OCI-LY3 (cell line): Measurements from ENCODE around the gene MED13L.

Source experiments
- H2AFZ ChIP-seq: fragments of 200-600, 300-600 bp; shearing (Covaris generic); 2 replicates; pipeline ENCODE4 v1.6.0; 2014; ENCODE audit warnings: antibody characterized with exemption, low read depth, low read length
- H3K27ac ChIP-seq: fragments of 200-600, 300-600 bp; sonication (generic); 2 replicates; pipeline ENCODE4 v1.5.1; 2014; ENCODE audit warnings: mild to moderate bottlenecking, low read length, moderate library complexity, mixed read lengths
- H3K27me3 ChIP-seq: fragments of 200-600, 300-600 bp; sonication (generic); 2 replicates; pipeline ENCODE4 v1.6.1; 2014; ENCODE audit warnings: low read depth, low read length, mixed read lengths
- H3K36me3 ChIP-seq: fragments of 200-600, 300-600 bp; sonication (generic); replicated peaks from 2 replicates; pipeline ENCODE3; 2014; ENCODE audit warnings: low read depth, low read length, mixed read lengths
- H3K4me1 ChIP-seq: fragments of 300-600, 200-600 bp; sonication (generic); 2 replicates; pipeline ENCODE4 v1.6.1; 2014; ENCODE audit warnings: low read length, mixed read lengths
- H3K4me2 ChIP-seq: fragments of 200-600, 300-600 bp; sonication (generic); 2 replicates; pipeline ENCODE4 v1.6.1; 2014; ENCODE audit warnings: low read length, mixed read lengths
- H3K4me3 ChIP-seq: fragments of 300-600, 200-600 bp; sonication (generic); 2 replicates; pipeline ENCODE4 v1.5.1; 2014; ENCODE audit warnings: antibody characterized with exemption, mild to moderate bottlenecking, low read length, moderate library complexity
- H3K79me2 ChIP-seq: fragments of 300-600, 200-600 bp; shearing (Covaris generic); 2 replicates; pipeline ENCODE4 v1.6.1; 2014; ENCODE audit warnings: mild to moderate bottlenecking, low read length, mixed read lengths
- H3K9ac ChIP-seq: fragments of 300-600, 200-600 bp; shearing (Covaris generic); 2 replicates; pipeline ENCODE4 v1.6.0; 2014; ENCODE audit warnings: mild to moderate bottlenecking, low read length, moderate library complexity
- H3K9me3 ChIP-seq: fragments of 200-600, 300-600 bp; shearing (Covaris generic); 2 replicates; pipeline ENCODE4 v1.6.1; 2014; ENCODE audit warnings: low read length, mixed read lengths; ENCODE audit not compliant: insufficient read depth
- H4K20me1 ChIP-seq: fragments of 200-600, 300-600 bp; sonication (generic); 2 replicates; pipeline ENCODE4 v1.6.1; 2016; ENCODE audit warnings: low read length, mixed read lengths; ENCODE audit not compliant: insufficient read depth
- EZH2phosphoT487 ChIP-seq: fragments of 200-600 bp; shearing (Covaris generic); IDR thresholded peaks from 2 replicates; pipeline ENCODE4 v1.6.1; 2018; ENCODE audit warnings: antibody characterized with exemption, mixed run types, low read depth
- TF ChIP-seq, protein P1 (sequence below): fragments of 200-600, 300-600 bp; sonication (generic); IDR thresholded peaks from 2 replicates; pipeline ENCODE4 v1.5.1; 2014; ENCODE audit warnings: antibody characterized with exemption, low read length, low read depth

The MED13L gene

DNA sequence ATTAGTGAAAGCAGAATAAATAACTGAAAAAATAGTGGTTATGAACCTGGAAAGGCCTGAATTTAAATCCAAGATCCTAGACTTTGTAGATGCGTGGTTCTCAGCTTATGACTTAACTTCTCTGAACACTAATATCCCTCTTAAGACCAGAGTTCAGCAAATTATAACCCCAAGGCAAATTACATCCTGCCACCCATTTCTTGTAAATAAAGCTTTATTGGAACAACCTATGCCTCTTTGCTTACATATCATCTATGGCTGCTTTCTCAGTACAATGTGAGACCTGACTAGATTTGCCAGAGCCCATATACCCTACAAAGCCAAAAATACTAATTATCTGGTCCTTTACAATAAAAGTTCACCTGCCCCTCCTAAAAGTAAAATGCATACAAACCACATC, 199.1 kb downstream of the MED13L start:
- H3K9ac ChIP-seq: no peak overlapping the region
- no peak overlapping the region for H3K27ac ChIP-seq
- H3K36me3 ChIP-seq: no peaks in the 10 kb centered on the region
- no peaks in the 10 kb centered on the region for H4K20me1 ChIP-seq
- no peak overlapping the region for H3K4me2 ChIP-seq
- TF ChIP-seq EZH2phosphoT487: no peak
- TF ChIP-seq, protein P1, sequence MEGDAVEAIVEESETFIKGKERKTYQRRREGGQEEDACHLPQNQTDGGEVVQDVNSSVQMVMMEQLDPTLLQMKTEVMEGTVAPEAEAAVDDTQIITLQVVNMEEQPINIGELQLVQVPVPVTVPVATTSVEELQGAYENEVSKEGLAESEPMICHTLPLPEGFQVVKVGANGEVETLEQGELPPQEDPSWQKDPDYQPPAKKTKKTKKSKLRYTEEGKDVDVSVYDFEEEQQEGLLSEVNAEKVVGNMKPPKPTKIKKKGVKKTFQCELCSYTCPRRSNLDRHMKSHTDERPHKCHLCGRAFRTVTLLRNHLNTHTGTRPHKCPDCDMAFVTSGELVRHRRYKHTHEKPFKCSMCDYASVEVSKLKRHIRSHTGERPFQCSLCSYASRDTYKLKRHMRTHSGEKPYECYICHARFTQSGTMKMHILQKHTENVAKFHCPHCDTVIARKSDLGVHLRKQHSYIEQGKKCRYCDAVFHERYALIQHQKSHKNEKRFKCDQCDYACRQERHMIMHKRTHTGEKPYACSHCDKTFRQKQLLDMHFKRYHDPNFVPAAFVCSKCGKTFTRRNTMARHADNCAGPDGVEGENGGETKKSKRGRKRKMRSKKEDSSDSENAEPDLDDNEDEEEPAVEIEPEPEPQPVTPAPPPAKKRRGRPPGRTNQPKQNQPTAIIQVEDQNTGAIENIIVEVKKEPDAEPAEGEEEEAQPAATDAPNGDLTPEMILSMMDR: no peak
- H2AFZ ChIP-seq: no peak overlapping the region
- peaks cover 53% of the 10 kb centered on the region for H3K4me1 ChIP-seq
- peaks cover 59% of the 10 kb centered on the region for H3K79me2 ChIP-seq
- H3K27me3 ChIP-seq: no peaks in the 10 kb centered on the region
- no peaks in the 10 kb centered on the region for H3K9me3 ChIP-seq
- no peak overlapping the region for H3K4me3 ChIP-seq

DNA sequence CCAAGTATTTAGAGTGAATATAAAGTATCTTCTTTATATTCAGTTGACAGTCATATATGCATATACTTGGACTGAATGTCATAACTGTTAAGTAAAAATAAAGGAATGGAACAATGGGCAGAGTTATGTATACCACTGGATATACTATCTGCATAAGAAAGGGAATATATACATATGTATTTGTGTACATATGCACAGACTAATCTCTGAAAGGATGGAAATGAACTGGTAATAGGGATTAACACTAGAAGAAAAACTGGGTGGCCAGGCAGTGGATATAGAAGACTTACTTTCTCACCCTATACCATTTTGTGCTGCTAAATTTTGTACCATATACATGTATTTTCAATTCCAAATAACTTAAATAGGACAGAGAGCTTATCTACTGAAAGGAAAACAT, 200.1 kb downstream of the MED13L start:
- H3K9ac ChIP-seq: no peak overlapping the region
- H3K79me2 ChIP-seq: peaks cover 54% of the 10 kb centered on the region
- H3K36me3 ChIP-seq: no peaks in the 10 kb centered on the region
- H3K4me2 ChIP-seq: no peak overlapping the region
- H2AFZ ChIP-seq: no peak overlapping the region
- no peaks in the 10 kb centered on the region for H3K9me3 ChIP-seq
- TF ChIP-seq, protein P1: no peak
- no peak for TF ChIP-seq EZH2phosphoT487
- peaks cover 56% of the 10 kb centered on the region for H3K4me1 ChIP-seq
- no peak overlapping the region for H3K27ac ChIP-seq
- no peak overlapping the region for H3K4me3 ChIP-seq
- no peaks in the 10 kb centered on the region for H3K27me3 ChIP-seq
- H4K20me1 ChIP-seq: no peaks in the 10 kb centered on the region

DNA sequence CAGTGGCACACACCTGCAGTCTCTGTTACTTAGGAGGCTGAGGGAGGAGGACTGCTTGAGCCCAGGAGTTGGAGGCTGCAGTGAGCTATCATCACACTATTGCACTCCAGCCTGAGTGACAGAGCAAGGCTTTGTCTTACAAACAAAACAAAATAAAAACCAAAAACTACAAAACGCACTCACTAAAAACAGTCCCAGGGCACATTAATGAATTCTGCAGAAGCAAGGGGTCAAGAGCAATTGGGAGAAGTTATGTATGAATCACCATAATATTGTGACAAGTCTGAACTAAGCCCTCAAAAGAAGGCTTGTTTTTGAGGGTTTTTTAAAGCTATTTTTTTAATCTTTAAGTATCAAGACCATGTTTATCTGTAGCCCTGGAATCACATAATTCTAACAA, 201.1 kb downstream of the MED13L start:
- Histone ChIP-seq H3K4me2 (no peak overlapping the region), H3K27ac (no peak overlapping the region), H2AFZ (no peak overlapping the region), H3K9ac (no peak overlapping the region), H3K27me3 (no peaks in the 10 kb centered on the region), H3K4me1 (peaks cover 46% of the 10 kb centered on the region), H3K36me3 (no peaks in the 10 kb centered on the region), H3K9me3 (no peaks in the 10 kb centered on the region), H3K4me3 (no peak overlapping the region), H3K79me2 (peaks cover 54% of the 10 kb centered on the region), H4K20me1 (no peaks in the 10 kb centered on the region)
- TF ChIP-seq, protein P1: no peak

DNA sequence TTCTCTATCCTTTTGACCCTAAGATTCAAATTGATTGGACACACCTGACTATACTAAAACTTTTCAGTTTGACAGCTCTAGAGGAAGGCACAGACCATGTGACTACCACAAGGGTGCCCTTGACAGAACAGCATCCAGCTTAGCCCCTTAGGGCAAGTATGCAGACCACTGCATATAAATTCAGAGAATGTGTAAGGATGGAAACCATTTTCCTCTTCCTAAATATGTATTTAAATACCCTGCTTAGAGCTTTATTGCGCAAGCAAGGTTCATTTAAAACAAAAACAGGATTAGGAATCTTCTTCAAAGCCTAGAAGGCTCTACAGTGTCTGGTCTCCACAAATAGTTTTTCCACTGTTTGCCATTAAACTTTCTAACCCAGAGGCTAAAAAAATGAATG, 202.8 kb downstream of the MED13L start:
- Histone ChIP-seq H3K27me3 (no peaks in the 10 kb centered on the region), H3K9me3 (no peaks in the 10 kb centered on the region), H3K79me2 (peaks cover 49% of the 10 kb centered on the region), H2AFZ (no peak overlapping the region), H3K4me2 (no peak overlapping the region), H3K4me3 (no peak overlapping the region), H4K20me1 (no peaks in the 10 kb centered on the region), H3K9ac (no peak overlapping the region), H3K4me1 (peaks cover 36% of the 10 kb centered on the region), H3K27ac (no peak overlapping the region), H3K36me3 (no peaks in the 10 kb centered on the region)
- TF ChIP-seq, protein P1: no peak
- TF ChIP-seq EZH2phosphoT487: no peak
